ENCODE results near the gene FAM187B. TPM values are rescaled to one million over a fixed set of nuclear protein-coding genes. Genes with fewer than 3 reads are reported as not detected.

The FAM187B gene
- polyA plus RNA-seq, 1 of the 3 experiments (the other 2 are of a cell fraction) = not detected

DNA sequence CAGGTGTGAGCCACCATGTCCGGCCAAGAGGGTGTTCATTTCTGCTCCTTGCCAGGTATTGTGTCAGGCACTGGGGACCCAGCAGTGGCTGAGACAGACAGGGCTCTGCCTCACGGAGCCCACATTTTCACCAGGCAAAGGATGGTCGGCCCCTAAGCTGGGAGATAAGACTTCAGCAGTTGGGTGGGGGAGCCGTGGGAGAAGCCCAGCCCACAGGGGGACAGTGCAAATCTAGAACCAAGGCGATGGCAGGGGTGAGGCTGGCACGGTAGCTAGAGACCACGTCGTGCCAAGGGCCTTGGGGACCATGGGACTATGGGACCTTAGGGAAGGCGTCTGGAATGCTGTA lies 28.5 kb upstream of the FAM187B start:
- Histone ChIP-seq H3K27me3 (ENCODE audit: insufficient read depth) (peaks cover 30% of the 10 kb centered on the region; the same call in 1 of the 2 replicates), H3K27ac (ENCODE audit: low read depth in 2 of 2, low read length in 1 of 2) (no peak overlapping the region), H3K79me2 (ENCODE audit: insufficient read depth) (no peaks in the 10 kb centered on the region), H4K20me1 (ENCODE audit: insufficient read depth) (no peaks in the 10 kb centered on the region), H3K4me1 (ENCODE audit: control insufficient read depth in 1 of 2, insufficient read depth in 2 of 2, low read depth in 1 of 2, low read length in 1 of 2) (peaks cover 0 to 6% of the 10 kb centered on the region in 2 experiments; a peak in 1 of 4 replicates), H3K4me3 (ENCODE audit: low read depth in 2 of 2, low read length in 1 of 2) (no peak overlapping the region), H3K4me2 (no peak overlapping the region), H3K9me2 (no peaks in the 10 kb centered on the region), H3K9ac (no peak overlapping the region), H3K9me3 (no peaks in the 10 kb centered on the region), H2AFZ (ENCODE audit: low read depth) (no peak overlapping the region), H3K36me3 (replicated peaks in 1 of 2; ENCODE audit: control insufficient read depth in 1 of 2, insufficient read depth in 2 of 2, low read length in 1 of 2) (no peaks in the 10 kb centered on the region), H3F3A (replicated peaks; ENCODE audit: insufficient read depth) (no peaks in the 10 kb centered on the region)
- CTCF ChIA-PET = interaction anchor here (0.8 kb wide), 1 partner anchor 190 kb away, joined by 3 read pairs; no protein-coding TSS in a partner anchor
- WGBS (ENCODE audit: low lambda C conversion rate) = 31% methylated on average over 9 of the region's 9 CpGs
- TF ChIP-seq RFX5 (IDR thresholded peaks at IDR 0.05; ENCODE audit: low read length) (no peak), TAF1 (IDR thresholded peaks at IDR 0.05; ENCODE audit: borderline replicate concordance, low read depth, low read length) (no peak), MXI1 (IDR thresholded peaks at IDR 0.05; ENCODE audit: low read depth, low read length) (no peak), YY1 (IDR thresholded peaks at IDR 0.05; ENCODE audit: low read depth) (no peak), ELF1 (IDR thresholded peaks at IDR 0.05) (no peak), NRF1 (IDR thresholded peaks at IDR 0.05; ENCODE audit: low read depth, low read length) (no peak), FOSL2 (IDR thresholded peaks at IDR 0.05; ENCODE audit: borderline replicate concordance, low read depth) (no peak)
- TF ChIP-seq, protein P1, sequence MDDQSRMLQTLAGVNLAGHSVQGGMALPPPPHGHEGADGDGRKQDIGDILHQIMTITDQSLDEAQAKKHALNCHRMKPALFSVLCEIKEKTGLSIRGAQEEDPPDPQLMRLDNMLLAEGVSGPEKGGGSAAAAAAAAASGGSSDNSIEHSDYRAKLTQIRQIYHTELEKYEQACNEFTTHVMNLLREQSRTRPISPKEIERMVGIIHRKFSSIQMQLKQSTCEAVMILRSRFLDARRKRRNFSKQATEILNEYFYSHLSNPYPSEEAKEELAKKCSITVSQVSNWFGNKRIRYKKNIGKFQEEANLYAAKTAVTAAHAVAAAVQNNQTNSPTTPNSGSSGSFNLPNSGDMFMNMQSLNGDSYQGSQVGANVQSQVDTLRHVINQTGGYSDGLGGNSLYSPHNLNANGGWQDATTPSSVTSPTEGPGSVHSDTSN (IDR thresholded peaks at IDR 0.05) = no peak
- TF ChIP-seq, protein P2, sequence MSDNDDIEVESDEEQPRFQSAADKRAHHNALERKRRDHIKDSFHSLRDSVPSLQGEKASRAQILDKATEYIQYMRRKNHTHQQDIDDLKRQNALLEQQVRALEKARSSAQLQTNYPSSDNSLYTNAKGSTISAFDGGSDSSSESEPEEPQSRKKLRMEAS (IDR thresholded peaks at IDR 0.05; ENCODE audit: low read depth) = no peak
- TF ChIP-seq, protein P3, sequence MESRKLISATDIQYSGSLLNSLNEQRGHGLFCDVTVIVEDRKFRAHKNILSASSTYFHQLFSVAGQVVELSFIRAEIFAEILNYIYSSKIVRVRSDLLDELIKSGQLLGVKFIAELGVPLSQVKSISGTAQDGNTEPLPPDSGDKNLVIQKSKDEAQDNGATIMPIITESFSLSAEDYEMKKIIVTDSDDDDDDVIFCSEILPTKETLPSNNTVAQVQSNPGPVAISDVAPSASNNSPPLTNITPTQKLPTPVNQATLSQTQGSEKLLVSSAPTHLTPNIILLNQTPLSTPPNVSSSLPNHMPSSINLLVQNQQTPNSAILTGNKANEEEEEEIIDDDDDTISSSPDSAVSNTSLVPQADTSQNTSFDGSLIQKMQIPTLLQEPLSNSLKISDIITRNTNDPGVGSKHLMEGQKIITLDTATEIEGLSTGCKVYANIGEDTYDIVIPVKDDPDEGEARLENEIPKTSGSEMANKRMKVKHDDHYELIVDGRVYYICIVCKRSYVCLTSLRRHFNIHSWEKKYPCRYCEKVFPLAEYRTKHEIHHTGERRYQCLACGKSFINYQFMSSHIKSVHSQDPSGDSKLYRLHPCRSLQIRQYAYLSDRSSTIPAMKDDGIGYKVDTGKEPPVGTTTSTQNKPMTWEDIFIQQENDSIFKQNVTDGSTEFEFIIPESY (IDR thresholded peaks at IDR 0.05; ENCODE audit: borderline replicate concordance, low read depth) = no peak
- TF ChIP-seq, protein P4, sequence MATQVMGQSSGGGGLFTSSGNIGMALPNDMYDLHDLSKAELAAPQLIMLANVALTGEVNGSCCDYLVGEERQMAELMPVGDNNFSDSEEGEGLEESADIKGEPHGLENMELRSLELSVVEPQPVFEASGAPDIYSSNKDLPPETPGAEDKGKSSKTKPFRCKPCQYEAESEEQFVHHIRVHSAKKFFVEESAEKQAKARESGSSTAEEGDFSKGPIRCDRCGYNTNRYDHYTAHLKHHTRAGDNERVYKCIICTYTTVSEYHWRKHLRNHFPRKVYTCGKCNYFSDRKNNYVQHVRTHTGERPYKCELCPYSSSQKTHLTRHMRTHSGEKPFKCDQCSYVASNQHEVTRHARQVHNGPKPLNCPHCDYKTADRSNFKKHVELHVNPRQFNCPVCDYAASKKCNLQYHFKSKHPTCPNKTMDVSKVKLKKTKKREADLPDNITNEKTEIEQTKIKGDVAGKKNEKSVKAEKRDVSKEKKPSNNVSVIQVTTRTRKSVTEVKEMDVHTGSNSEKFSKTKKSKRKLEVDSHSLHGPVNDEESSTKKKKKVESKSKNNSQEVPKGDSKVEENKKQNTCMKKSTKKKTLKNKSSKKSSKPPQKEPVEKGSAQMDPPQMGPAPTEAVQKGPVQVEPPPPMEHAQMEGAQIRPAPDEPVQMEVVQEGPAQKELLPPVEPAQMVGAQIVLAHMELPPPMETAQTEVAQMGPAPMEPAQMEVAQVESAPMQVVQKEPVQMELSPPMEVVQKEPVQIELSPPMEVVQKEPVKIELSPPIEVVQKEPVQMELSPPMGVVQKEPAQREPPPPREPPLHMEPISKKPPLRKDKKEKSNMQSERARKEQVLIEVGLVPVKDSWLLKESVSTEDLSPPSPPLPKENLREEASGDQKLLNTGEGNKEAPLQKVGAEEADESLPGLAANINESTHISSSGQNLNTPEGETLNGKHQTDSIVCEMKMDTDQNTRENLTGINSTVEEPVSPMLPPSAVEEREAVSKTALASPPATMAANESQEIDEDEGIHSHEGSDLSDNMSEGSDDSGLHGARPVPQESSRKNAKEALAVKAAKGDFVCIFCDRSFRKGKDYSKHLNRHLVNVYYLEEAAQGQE (IDR thresholded peaks at IDR 0.05; ENCODE audit: low read depth, low read length) = no peak
- TF ChIP-seq, protein P5, sequence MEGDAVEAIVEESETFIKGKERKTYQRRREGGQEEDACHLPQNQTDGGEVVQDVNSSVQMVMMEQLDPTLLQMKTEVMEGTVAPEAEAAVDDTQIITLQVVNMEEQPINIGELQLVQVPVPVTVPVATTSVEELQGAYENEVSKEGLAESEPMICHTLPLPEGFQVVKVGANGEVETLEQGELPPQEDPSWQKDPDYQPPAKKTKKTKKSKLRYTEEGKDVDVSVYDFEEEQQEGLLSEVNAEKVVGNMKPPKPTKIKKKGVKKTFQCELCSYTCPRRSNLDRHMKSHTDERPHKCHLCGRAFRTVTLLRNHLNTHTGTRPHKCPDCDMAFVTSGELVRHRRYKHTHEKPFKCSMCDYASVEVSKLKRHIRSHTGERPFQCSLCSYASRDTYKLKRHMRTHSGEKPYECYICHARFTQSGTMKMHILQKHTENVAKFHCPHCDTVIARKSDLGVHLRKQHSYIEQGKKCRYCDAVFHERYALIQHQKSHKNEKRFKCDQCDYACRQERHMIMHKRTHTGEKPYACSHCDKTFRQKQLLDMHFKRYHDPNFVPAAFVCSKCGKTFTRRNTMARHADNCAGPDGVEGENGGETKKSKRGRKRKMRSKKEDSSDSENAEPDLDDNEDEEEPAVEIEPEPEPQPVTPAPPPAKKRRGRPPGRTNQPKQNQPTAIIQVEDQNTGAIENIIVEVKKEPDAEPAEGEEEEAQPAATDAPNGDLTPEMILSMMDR (IDR thresholded peaks at IDR 0.05) = no peak
- POLR2A ChIA-PET = no interaction called here
- DNase-seq = no peak
